Measurements from ENCODE around the gene CCDC106.

The CCDC106 gene

GRCh38 chr19:55656988-55657747 lies 9.2 kb downstream of the CCDC106 start:
- H3K27ac ChIP-seq, result peak overlapping the region; percentile 100
- no peak for TF ChIP-seq CTCF (conservative IDR thresholded peaks at IDR 0.05)

GRCh38 chr19:55658846-55659459 lies 10.9 kb downstream of the CCDC106 start:
- no peak for TF ChIP-seq CTCF (conservative IDR thresholded peaks at IDR 0.05)
- H3K27ac ChIP-seq, result peak overlapping the region; percentile 100; the same call in 1 of the 2 replicates

- H3K27ac ChIP-seq, result peak overlapping the region; percentile 100; the same call in 1 of the 2 replicates
- TF ChIP-seq CTCF (conservative IDR thresholded peaks at IDR 0.05), result no peak
Measured at GRCh38 chr19:55659822-55660221, 11.8 kb downstream of the CCDC106 start.

GRCh38 chr19:55660404-55660803 lies 12.4 kb downstream of the CCDC106 start:
- TF ChIP-seq CTCF (conservative IDR thresholded peaks at IDR 0.05), result no peak
- H3K27ac ChIP-seq, result no peak overlapping the region

- TF ChIP-seq CTCF (conservative IDR thresholded peaks at IDR 0.05), result no peak
- no peak overlapping the region for H3K27ac ChIP-seq
Measured at GRCh38 chr19:55660991-55661390, 13.0 kb downstream of the CCDC106 start.

- TF ChIP-seq CTCF (conservative IDR thresholded peaks at IDR 0.05), result no peak
- H3K27ac ChIP-seq, result no peak overlapping the region
Measured at GRCh38 chr19:55661826-55662225, 13.8 kb downstream of the CCDC106 start.

- no peak overlapping the region for H3K27ac ChIP-seq
- no peak for TF ChIP-seq CTCF (conservative IDR thresholded peaks at IDR 0.05)
Measured at GRCh38 chr19:55663846-55664536, 16.0 kb downstream of the CCDC106 start.
